Measurements from ENCODE around the gene NGRN.
"Not testable (repeated sequence)": the region's sequence is repeated elsewhere in the genome, so short reads cannot be mapped to it uniquely, and the experiment has no call there.

- not testable (repeated sequence) for TF ChIP-seq CTCF (conservative IDR thresholded peaks at IDR 0.05 in 1 of 2, IDR thresholded peaks at IDR 0.05 in 1 of 2; ENCODE audit: low read depth in 1 of 2, low read length in 2 of 2); EZH2 (IDR thresholded peaks at IDR 0.05; ENCODE audit: low read length, missing control alignments)
Measured at GRCh38 chr15:90305355-90305754, 39.9 kb downstream of the NGRN start.

Data from fibroblast of lung (primary cell).